Gastroesophageal sphincter (tissue), 3 donors: ENCODE measurements around the gene HOPX.

ENCODE experiments used
- CTCF ChIP-seq, 4 experiments: fragments of 200-600 bp in 2 of 4; fragments of 450-650 bp in 2 of 4; sonication (generic) in 1 of 4; IDR thresholded peaks; one replicate each; pipeline ENCODE4 v1.5.1; 2017 to 2019; ENCODE audit warnings: antibody characterized with exemption in 4 of 4, mild to moderate bottlenecking in 2 of 4, moderate library complexity in 2 of 4
- EP300 ChIP-seq: sonication (generic); formaldehyde crosslinking; IDR thresholded peaks from one replicate; pipeline ENCODE4 v1.6.1; 2017; ENCODE audit warnings: antibody characterized with exemption, mild to moderate bottlenecking
- POLR2A ChIP-seq, 2 donors: fragments of 450-650 bp; IDR thresholded peaks; one replicate each; pipeline ENCODE4 v1.6.1; 2017; ENCODE audit warnings: antibody characterized with exemption in 2 of 2, mild to moderate bottlenecking in 2 of 2, moderate library complexity in 1 of 2

- no peak for TF ChIP-seq CTCF (IDR thresholded peaks at IDR 0.05)
- TF ChIP-seq EP300, result no peak
- no peak for TF ChIP-seq POLR2A (IDR thresholded peaks at IDR 0.05)
These were observed 18.5 kb upstream of the HOPX start for GRCh38 chr4:56699537-56700105.
